Measurements from ENCODE around the gene APCS. TPM values are rescaled to one million over a fixed set of nuclear protein-coding genes. Genes with fewer than 3 reads are reported as not detected.

Gene APCS
- total and polyA plus RNA-seq, 5 donors, result 0.39 TPM; not detected in 4

GRCh38 chr1:159591981-159592380 is 4.4 kb downstream of the APCS start:
- Histone ChIP-seq H3K4me1 (ENCODE audit: control insufficient read depth, insufficient read depth, low read length) (no peaks in the 10 kb centered on the region), H3K27me3 (ENCODE audit: control insufficient read depth, insufficient read depth) (no peaks in the 10 kb centered on the region), H3K27ac (ENCODE audit: low read length) (no peak overlapping the region), H3K9me3 (ENCODE audit: control insufficient read depth, low read length) (no peaks in the 10 kb centered on the region), H3K4me3 (ENCODE audit: low read length) (no peak overlapping the region)
- ATAC-seq (no peak), DNase-seq (no peak)
- intact Hi-C loops (cut with DNase I), result no loop called here
- 89% methylated on average over 4 of the region's 4 CpGs for WGBS

GRCh38 chr1:159594625-159595405 is 7.2 kb downstream of the APCS start:
- no peaks in the 10 kb centered on the region for H3K4me1 ChIP-seq (ENCODE audit: control insufficient read depth, insufficient read depth, low read length)
- no peak for ATAC-seq
- intact Hi-C loops (cut with DNase I), result no loop called here
- no peak overlapping the region for H3K27ac ChIP-seq (ENCODE audit: low read length)
- WGBS, result 45% methylated on average over 6 of the region's 6 CpGs
- H3K4me3 ChIP-seq (ENCODE audit: low read length), result no peak overlapping the region
- H3K9me3 ChIP-seq (ENCODE audit: control insufficient read depth, low read length), result no peaks in the 10 kb centered on the region
- DNase-seq, result no peak
- no peaks in the 10 kb centered on the region for H3K27me3 ChIP-seq (ENCODE audit: control insufficient read depth, insufficient read depth)

GRCh38 chr1:159598196-159598595 is 10.6 kb downstream of the APCS start:
- H3K27ac ChIP-seq (ENCODE audit: low read length), result no peak overlapping the region
- no peaks in the 10 kb centered on the region for H3K27me3 ChIP-seq (ENCODE audit: control insufficient read depth, insufficient read depth)
- no peaks in the 10 kb centered on the region for H3K4me1 ChIP-seq (ENCODE audit: control insufficient read depth, insufficient read depth, low read length)
- DNase-seq (no peak), ATAC-seq (no peak)
- H3K9me3 ChIP-seq (ENCODE audit: control insufficient read depth, low read length), result no peaks in the 10 kb centered on the region
- WGBS, result 60% methylated on average over 4 of the region's 4 CpGs
- no peak overlapping the region for H3K4me3 ChIP-seq (ENCODE audit: low read length)
- intact Hi-C loops (cut with DNase I), result no loop called here

GRCh38 chr1:159600894-159601293 is 13.3 kb downstream of the APCS start:
- intact Hi-C loops (cut with DNase I), result no loop called here
- H3K9me3 ChIP-seq (ENCODE audit: control insufficient read depth, low read length), result no peaks in the 10 kb centered on the region
- no peak overlapping the region for H3K27ac ChIP-seq (ENCODE audit: low read length)
- no peaks in the 10 kb centered on the region for H3K27me3 ChIP-seq (ENCODE audit: control insufficient read depth, insufficient read depth)
- ATAC-seq (no peak), DNase-seq (no peak)
- no peaks in the 10 kb centered on the region for H3K4me1 ChIP-seq (ENCODE audit: control insufficient read depth, insufficient read depth, low read length)
- no peak overlapping the region for H3K4me3 ChIP-seq (ENCODE audit: low read length)
- WGBS, result 82% methylated on average over 3 of the region's 3 CpGs

GRCh38 chr1:159602501-159602999 is 14.9 kb downstream of the APCS start:
- Histone ChIP-seq H3K4me1 (ENCODE audit: control insufficient read depth, insufficient read depth, low read length) (no peaks in the 10 kb centered on the region), H3K27ac (ENCODE audit: low read length) (no peak overlapping the region), H3K9me3 (ENCODE audit: control insufficient read depth, low read length) (no peaks in the 10 kb centered on the region), H3K27me3 (ENCODE audit: control insufficient read depth, insufficient read depth) (no peaks in the 10 kb centered on the region), H3K4me3 (ENCODE audit: low read length) (no peak overlapping the region)
- WGBS, result 67% methylated on average over 5 of the region's 5 CpGs
- intact Hi-C loops (cut with DNase I), result no loop called here
- no peak for ATAC-seq
- no peak for DNase-seq

GRCh38 chr1:159612211-159612885 is 24.7 kb downstream of the APCS start:
- no peaks in the 10 kb centered on the region for H3K9me3 ChIP-seq (ENCODE audit: control insufficient read depth, low read length)
- H3K4me1 ChIP-seq (ENCODE audit: control insufficient read depth, insufficient read depth, low read length), result no peaks in the 10 kb centered on the region
- intact Hi-C loops (cut with DNase I), result no loop called here
- DNase-seq, result no peak
- WGBS, result 78% methylated on average over 8 of the region's 8 CpGs
- no peaks in the 10 kb centered on the region for H3K27me3 ChIP-seq (ENCODE audit: control insufficient read depth, insufficient read depth)
- no peak overlapping the region for H3K27ac ChIP-seq (ENCODE audit: low read length)
- no peak for ATAC-seq
- no peak overlapping the region for H3K4me3 ChIP-seq (ENCODE audit: low read length)

- intact Hi-C loops (cut with DNase I), result no loop called here
- Histone ChIP-seq H3K9me3 (ENCODE audit: control insufficient read depth, low read length) (no peaks in the 10 kb centered on the region), H3K4me1 (ENCODE audit: control insufficient read depth, insufficient read depth, low read length) (no peaks in the 10 kb centered on the region), H3K27ac (ENCODE audit: low read length) (no peak overlapping the region), H3K4me3 (ENCODE audit: low read length) (no peak overlapping the region), H3K27me3 (ENCODE audit: control insufficient read depth, insufficient read depth) (no peaks in the 10 kb centered on the region)
- DNase-seq (no peak), ATAC-seq (no peak)
These were observed 45.3 kb downstream of the APCS start for GRCh38 chr1:159632922-159633321.

Other genes starting within 250 kb of the APCS start
- gene OR10J4, start 155.6 kb upstream of the APCS start, total RNA-seq, result not detected
- gene OR10J4, start 155.6 kb upstream of the APCS start, polyA plus RNA-seq, result not detected
- gene OR10J1, start 148.1 kb upstream of the APCS start, total RNA-seq, result not detected
- not detected for gene OR10J1, start 148.1 kb upstream of the APCS start, polyA plus RNA-seq
- gene OR10J5, start 51.8 kb upstream of the APCS start, total RNA-seq, result not detected
- gene OR10J5, start 51.8 kb upstream of the APCS start, polyA plus RNA-seq, result not detected
- gene CRP, start 126.8 kb downstream of the APCS start, total RNA-seq, result under 1 TPM in 1 of 4 donors, not detected in 3; 0.67 TPM
- gene CRP, start 126.8 kb downstream of the APCS start, polyA plus RNA-seq, result 0.18 TPM
- gene DUSP23, start 193.1 kb downstream of the APCS start, total RNA-seq, result 10 to 100 TPM; 20.7 to 27.8 (median 23.3) TPM
- 43.7 TPM for gene DUSP23, start 193.1 kb downstream of the APCS start, polyA plus RNA-seq
- gene FCRL6, start 214.5 kb downstream of the APCS start, total RNA-seq, result under 1 TPM in 2 of 4 donors, not detected in 2; 0.50 to 0.54 TPM
- gene FCRL6, start 214.5 kb downstream of the APCS start, polyA plus RNA-seq, result 0.11 TPM
- 1 to 10 TPM; 1.7 to 4.5 (median 2.3) TPM for gene SLAMF8, start 239.0 kb downstream of the APCS start, total RNA-seq
- gene SLAMF8, start 239.0 kb downstream of the APCS start, polyA plus RNA-seq, result 0.52 TPM